GM21619 (cell line): ENCODE measurements around the gene ABL2.

Source experiments
- ATAC-seq: cut with Tn5 transposase; IDR thresholded peaks from one replicate; pipeline ENCODE4 v1.9.1; 2021; ENCODE audit not compliant: unreplicated experiment

ABL2 gene

DNA sequence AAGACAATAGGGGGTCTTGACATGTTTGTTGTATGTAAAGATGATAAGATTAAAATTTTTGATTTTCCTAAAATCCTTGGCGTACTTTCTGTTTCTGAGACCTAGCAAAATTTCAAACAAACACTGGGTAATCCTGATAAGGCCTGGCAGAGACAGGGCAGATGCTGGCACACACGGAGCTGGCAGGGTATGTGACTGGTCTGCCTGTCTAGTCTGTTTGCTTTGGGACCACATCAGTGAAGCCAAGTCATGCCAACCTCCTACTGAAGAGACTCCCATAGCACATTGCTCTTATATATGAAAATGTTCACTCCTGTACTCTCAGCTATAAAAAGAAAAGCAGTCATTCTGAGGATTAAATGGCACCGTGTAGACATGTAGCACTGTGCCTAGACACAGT is 133.6 kb downstream of the ABL2 start:
- ATAC-seq, result no peak

DNA sequence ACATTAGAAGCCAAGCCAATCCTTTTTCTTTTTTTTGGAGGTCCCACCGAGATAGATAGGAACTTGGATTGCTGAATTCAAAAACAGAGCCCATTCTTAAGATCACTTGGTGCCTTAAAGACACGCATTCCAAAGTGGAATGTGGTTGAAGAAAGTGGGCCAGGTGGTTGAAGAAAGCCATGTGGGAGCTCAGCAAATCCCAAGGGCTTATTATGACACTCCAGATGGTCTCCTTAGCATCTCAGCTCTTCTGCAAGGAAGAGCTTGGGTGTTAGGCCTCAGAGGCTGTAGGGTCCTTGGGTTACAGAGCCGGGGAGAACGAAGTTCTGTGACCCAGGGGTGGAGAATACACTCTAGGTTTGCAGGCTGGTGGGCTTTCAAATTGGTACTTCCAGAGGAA is 134.1 kb downstream of the ABL2 start:
- ATAC-seq, result no peak

GRCh38 chr1:179094818-179095217 is 134.7 kb downstream of the ABL2 start:
- ATAC-seq, result no peak

DNA sequence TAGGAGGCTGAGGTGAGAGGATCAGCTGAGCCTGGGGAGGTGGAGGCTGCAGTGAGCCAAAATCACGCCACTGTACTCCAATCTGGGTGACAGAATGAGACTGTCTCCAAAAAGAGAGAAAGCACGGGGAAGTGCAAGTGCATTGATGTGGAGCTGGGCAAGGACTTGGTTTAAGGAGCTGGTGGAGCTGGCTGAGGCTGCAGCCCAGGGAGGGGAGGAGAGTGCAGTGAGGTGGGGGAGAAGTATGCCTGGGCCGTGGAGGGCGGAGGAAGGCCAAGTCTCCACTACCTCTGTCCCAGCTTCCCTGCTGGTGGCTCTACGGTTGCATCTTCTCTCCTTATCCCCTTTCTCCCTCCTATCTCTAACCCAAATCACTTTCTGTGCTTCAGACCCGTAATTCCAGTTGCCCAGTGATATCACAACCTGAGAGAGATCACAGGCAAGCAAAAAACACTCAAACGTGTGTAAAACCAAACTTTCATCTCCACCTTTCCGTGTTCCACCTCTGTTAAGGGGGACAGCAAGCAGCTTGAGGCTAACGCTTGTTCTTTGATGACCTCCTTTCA is 136.5 kb downstream of the ABL2 start:
- no peak for ATAC-seq

DNA sequence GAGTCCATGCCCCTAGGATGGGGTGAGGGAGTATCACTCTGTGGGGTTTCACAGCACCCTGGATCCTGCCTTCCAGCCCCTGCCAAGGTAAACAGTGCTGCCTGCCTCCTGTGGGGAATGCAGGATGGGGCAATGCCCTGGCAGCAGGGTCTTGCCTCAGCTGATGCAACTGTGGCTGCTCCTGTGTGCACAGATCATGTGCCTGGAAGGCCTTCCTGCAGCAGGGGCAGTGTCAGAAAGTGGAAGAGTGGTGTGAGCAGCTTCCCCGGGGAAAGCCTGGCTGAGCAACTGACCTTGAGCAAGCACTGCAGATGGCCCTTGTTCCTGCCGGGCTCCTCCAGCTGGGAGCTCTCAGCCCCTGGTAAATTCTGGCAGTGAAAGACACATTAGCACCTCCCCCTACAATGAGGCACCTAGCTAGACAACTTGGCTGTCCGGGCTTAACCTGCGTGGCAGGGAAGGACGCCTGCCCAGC is 137.7 kb downstream of the ABL2 start:
- no peak for ATAC-seq

DNA sequence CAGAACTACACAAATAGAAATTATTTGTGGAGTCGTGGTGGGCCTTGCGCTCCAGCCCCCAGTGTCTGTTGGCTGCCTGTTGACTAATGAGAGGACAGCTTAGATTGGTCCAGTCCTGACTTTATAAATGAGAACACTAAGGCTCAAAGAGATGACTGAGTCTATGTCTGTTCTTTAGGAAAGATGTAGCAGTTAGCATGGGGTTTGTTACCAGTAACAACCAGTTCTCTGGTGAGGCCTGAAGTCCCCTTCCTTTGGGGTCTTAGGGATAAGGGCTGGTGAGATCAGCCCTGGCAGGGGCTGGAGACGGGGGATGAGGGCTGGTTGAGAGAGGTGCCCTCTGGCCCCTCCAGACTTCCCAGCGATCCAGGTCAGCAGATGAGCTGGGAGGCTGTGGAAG is 138.6 kb downstream of the ABL2 start:
- no peak for ATAC-seq

DNA sequence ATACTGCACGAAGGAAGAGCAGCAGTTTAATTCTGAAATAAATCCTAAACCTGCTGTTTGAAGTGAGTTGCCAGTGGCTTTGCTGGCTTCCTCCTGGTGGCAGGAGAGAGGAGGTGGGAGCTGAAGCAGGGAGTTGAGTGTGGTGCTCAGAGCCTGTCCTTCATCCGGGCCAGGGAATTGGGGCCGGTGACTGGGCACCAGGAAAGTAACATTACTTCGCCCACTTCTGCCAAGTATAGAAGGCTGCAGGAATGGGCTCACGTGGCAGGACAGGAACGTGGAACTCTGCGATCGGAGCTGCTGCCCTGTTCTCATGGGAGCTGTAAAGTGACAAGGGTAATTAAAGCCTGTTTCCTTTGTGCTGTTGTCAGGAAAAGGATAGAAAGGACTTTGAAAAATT is 139.0 kb downstream of the ABL2 start:
- ATAC-seq, result no peak

- no peak for ATAC-seq
Measured at GRCh38 chr1:179089827-179090482, 139.5 kb downstream of the ABL2 start.

DNA sequence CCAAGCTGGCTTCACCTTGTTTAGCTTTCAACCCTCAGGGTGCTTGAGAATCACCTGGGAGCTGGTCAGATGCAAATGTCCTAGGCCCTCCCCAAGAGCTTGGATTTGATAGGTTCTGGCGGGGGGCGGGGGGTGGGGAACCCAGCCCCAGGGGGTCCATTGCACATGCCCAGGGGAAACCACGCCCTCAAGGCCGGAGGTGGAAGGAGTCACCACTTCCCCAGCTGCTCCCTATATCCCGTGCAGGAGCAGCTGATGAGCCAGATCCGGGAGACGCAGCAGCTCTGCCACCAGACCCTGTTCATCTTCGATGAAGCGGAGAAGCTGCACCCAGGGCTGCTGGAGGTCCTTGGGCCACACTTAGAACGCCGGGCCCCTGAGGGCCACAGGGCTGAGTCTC is 141.8 kb downstream of the ABL2 start:
- no peak for ATAC-seq

GRCh38 chr1:179083533-179083932 is 145.9 kb downstream of the ABL2 start:
- no peak for ATAC-seq

GRCh38 chr1:179082999-179083335 is 146.5 kb downstream of the ABL2 start:
- ATAC-seq, result no peak

DNA sequence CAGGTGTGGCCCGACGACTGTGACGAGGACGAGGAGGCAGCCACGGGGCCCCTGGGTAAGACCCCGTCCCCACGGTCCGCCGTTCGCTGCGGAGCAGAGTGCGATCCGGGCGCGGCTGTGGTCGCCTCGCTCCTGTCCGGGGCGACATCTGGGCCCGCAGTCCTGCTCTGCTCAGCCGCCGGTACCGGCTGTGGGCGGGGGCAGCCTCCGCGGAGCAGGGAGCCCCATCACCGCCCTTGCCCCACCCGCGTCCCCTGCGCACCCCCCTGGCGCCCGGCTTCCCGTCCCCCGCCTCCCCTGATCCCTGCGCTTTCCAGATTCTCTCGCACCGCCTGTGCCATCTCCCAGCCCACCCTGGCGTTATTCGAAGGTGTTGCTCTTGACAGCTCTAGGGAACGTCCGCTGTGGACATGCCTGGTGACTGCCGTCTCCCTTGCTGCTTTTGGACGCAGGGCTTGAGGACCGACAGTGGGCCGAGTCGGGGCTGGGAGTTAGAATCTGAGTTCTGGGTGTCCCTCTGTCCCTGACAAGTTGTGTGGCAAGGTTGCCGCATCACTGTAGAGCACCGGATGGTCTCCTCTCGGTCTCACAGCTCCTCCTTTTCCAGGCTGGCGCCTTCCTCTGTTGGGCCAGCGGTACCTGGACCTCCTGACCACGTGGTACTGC is 147.0 kb downstream of the ABL2 start:
- ATAC-seq, result peak; percentile 8

GRCh38 chr1:179081687-179082332 is 147.7 kb downstream of the ABL2 start, which contains the start of gene TOR3A:
Gene TOR3A (plus strand): TSS chr1:179082070. CDS start chr1:179082129, 59 bp downstream.
- ATAC-seq, result peak; percentile 84

DNA sequence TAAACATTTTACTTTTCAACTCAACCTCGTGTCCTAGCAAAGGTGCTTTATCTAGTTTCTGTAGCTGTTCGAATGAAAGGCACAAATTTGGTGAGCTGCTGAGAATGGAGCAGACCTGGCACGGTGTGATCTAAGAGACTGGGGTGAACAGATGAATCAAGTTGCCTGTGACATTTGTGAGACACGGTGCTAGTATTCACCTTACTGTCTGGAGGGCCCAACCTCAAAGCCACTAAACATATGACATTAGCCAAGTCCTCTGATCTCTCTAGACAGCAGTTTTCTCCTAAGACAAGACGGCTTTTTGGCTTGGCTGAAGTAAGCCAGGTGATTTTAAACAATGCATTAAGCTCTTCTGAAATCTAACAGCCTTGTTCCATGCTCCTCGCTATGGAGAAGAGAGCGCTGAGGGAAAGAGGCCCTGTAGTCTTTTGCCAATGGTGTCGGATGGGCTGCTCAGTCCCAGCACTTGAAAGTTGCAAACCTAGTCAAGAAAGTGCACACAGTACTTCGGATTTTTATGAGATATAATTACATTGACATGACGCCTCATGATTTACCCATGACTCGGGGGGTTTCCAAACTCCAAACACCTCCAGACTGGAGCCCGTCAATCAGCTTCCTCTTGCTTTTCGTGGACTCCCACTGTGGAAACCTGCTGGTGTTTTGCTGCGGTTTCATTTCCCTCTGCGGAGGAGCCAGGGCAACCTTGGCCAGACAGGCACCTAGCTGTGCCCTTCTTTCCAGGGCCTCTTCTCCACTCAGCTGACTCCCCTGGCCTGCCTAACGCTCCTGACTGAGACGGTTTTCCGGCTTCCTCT is 148.4 kb downstream of the ABL2 start:
- no peak for ATAC-seq

GRCh38 chr1:179079113-179079761 is 150.2 kb downstream of the ABL2 start:
- no peak for ATAC-seq

DNA sequence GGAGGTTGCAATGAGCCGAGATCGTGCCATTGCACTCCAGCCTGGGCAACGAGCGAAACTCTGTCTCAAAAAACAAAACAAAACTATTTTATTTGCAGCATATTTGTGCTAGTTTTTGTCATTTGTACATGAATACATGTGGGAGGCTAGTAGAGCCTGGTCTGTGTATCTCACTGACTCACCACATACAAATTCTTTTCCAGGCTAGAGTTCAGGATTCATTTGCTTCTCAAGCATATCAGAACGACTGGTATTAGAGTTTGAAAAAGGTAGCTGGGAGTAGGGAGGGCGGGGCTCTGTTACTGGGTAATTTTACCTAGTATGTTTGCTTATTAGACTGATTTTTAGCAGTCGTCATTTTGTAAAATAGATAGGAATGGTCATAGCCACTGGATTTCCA is 152.1 kb downstream of the ABL2 start:
- no peak for ATAC-seq

DNA sequence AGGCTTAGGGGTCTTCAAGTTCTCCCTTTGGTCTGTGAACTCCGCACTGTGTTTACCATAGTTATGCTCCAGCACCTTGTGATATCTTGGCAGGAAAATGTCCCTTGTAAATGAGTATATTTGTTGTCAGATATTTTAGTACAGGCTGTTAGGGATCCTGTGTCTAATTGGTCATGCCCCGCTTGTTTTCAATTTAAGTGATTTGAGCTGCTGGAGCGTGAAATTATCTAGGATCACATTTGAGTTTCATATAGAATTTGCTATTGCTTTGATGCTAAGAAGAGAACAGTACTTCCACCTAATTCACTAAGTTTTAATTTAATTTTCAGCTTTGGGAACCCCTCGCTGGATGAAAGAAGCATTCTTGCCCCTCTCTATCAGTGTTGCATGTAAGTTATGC is 163.0 kb downstream of the ABL2 start:
- ATAC-seq, result no peak

DNA sequence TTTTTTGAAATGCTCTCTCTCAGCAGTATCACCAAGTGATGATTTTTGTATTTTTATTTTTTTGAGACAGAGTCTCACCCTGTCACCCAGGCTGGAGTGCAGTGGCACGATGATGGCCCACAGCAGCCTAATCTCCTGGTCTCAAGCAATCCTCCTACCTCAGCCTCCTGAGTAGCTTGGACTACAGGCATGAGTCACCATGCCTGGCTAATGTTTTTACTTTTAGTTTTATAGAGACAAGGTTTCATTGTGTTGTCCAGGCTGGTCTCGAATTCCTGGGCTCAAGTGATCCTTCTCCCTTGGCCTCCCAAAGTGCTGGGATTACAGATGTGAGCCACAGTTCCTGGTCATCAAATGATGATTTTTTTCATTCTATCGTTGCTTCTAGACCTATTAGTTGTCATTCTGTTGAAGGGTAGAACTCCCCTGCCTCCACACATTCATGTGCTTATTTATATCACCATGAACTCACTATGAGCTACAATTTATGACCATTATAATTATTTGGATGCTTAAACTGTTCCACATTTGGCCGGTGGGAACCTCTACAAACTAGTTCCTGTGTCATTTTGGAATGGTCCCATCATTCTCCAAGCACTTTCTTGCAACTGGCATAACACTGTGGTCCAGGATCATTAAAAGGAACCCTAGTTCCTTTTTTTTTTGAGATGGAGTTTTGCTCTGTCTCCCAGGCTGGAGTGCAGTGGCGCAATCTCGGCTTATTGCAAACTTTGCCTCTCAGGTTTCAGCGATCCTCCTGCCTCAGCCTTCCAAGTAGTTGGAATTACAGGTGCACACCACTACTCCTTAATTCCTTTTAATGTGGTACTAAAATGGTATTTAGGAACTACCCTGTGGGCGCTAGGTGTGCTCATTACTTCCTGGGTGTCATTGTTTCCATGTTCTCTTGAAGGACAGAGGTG is 167.9 kb downstream of the ABL2 start:
- ATAC-seq, result no peak
